GM23338 (cell line): Measurements from ENCODE around the gene KCNE1.

Experiments
- CREB1 ChIP-seq: fragments of 250-450 bp; sonication (Bioruptor Pico); IDR thresholded peaks from 2 replicates; pipeline ENCODE4 v1.5.0; 2020; ENCODE audit warnings: low read depth, mild to moderate bottlenecking, moderate library complexity
- EZH2 ChIP-seq: fragments of 200-600 bp; sonication (generic); IDR thresholded peaks from one replicate; pipeline ENCODE4 v1.8.0; 2017; ENCODE audit warnings: antibody characterized with exemption, mild to moderate bottlenecking, low read depth; ENCODE audit not compliant: unreplicated experiment
- JUNB ChIP-seq: IDR thresholded peaks from one replicate; pipeline ENCODE4 v1.6.1; 2016; ENCODE audit warnings: antibody characterized with exemption; ENCODE audit not compliant: unreplicated experiment
- NANOG ChIP-seq: IDR thresholded peaks from 2 replicates; pipeline ENCODE4 v1.6.1; 2016; ENCODE audit warnings: antibody characterized with exemption, borderline replicate concordance
- POLR2AphosphoS5 ChIP-seq: IDR thresholded peaks from 2 replicates; pipeline ENCODE4 v1.6.1; 2016; ENCODE audit warnings: antibody characterized with exemption, low read depth
- REST ChIP-seq: IDR thresholded peaks from one replicate; pipeline ENCODE4 v1.6.1; 2018; ENCODE audit warnings: antibody characterized with exemption; ENCODE audit not compliant: unreplicated experiment
- TF ChIP-seq, protein P1 (sequence below), 2 experiments: fragments of 200-600 bp in 1 of 2; sonication (generic) in 1 of 2; conservative IDR thresholded peaks; 2 replicates each; pipeline versions ENCODE4 v1.5.1 to v1.6.1; 2016 to 2017; ENCODE audit warnings: antibody characterized with exemption in 2 of 2, low read depth in 2 of 2, mild to moderate bottlenecking in 2 of 2, moderate library complexity in 1 of 2

- TF ChIP-seq, protein P1, sequence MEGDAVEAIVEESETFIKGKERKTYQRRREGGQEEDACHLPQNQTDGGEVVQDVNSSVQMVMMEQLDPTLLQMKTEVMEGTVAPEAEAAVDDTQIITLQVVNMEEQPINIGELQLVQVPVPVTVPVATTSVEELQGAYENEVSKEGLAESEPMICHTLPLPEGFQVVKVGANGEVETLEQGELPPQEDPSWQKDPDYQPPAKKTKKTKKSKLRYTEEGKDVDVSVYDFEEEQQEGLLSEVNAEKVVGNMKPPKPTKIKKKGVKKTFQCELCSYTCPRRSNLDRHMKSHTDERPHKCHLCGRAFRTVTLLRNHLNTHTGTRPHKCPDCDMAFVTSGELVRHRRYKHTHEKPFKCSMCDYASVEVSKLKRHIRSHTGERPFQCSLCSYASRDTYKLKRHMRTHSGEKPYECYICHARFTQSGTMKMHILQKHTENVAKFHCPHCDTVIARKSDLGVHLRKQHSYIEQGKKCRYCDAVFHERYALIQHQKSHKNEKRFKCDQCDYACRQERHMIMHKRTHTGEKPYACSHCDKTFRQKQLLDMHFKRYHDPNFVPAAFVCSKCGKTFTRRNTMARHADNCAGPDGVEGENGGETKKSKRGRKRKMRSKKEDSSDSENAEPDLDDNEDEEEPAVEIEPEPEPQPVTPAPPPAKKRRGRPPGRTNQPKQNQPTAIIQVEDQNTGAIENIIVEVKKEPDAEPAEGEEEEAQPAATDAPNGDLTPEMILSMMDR (conservative IDR thresholded peaks at IDR 0.05; ENCODE audit: low read depth in 2 of 2): no peak
- TF ChIP-seq POLR2AphosphoS5 (no peak), JUNB (no peak), CREB1 (CRISPR knock-in tag) (no peak), NANOG (no peak), REST (no peak), EZH2 (no peak)
Observed at GRCh38 chr21:34514576-34515115, 2.6 kb upstream of the KCNE1 start.
